Thymus (tissue), 11 donors: ENCODE measurements around the gene CD7. TPM values are rescaled to one million over a fixed set of nuclear protein-coding genes. Genes with fewer than 3 reads are reported as not detected.

Experiments
- DNase-seq, 9 donors: peaks; one replicate each; pipeline ENCODE4 v3.0.0-alpha.2; 2013; ENCODE audit warnings: low spot score in 9 of 9, low read depth in 6 of 9, missing footprints in 1 of 9
- H3K27ac ChIP-seq, 2 donors: one replicate each; pipeline ENCODE4 v1.5.1; 2013; ENCODE audit warnings: control low read depth in 1 of 2, low read depth in 1 of 2, low read length in 1 of 2, mild to moderate bottlenecking in 1 of 2, moderate library complexity in 1 of 2
- H3K27me3 ChIP-seq, 2 donors: one replicate each; pipeline ENCODE4 v1.5.1; 2013; ENCODE audit warnings: low read length in 1 of 2; ENCODE audit not compliant: control insufficient read depth in 2 of 2, insufficient read depth in 1 of 2
- H3K36me3 ChIP-seq, 2 donors: one replicate each; pipeline ENCODE4 v1.5.1; 2013; ENCODE audit warnings: low read length in 1 of 2, mild to moderate bottlenecking in 1 of 2, moderate library complexity in 1 of 2; ENCODE audit not compliant: control insufficient read depth in 2 of 2, insufficient read depth in 2 of 2
- H3K4me1 ChIP-seq, 2 donors: one replicate each; pipeline ENCODE4 v1.5.1; 2013; ENCODE audit warnings: low read length in 2 of 2; ENCODE audit not compliant: control insufficient read depth in 2 of 2, insufficient read depth in 2 of 2
- H3K4me3 ChIP-seq, 2 donors: one replicate each; pipeline ENCODE4 v1.5.1; 2013; ENCODE audit warnings: low read length in 2 of 2, control low read depth in 1 of 2, mild to moderate bottlenecking in 1 of 2
- H3K9me3 ChIP-seq, 2 donors: one replicate each; pipeline ENCODE4 v1.5.1; 2013; ENCODE audit warnings: low read length in 1 of 2, mild to moderate bottlenecking in 1 of 2; ENCODE audit not compliant: control insufficient read depth in 2 of 2, insufficient read depth in 1 of 2
- WGBS: extraction: QIAGEN DNeasy Blood & Tissue Kit; methylation state at CpG from one replicate; pipeline ENCODE4 v1.1.7; 2013; 5-methylcytosine and 5-hydroxymethylcytosine counted together
- polyA plus RNA-seq: library from polyadenylated mRNA; stranded (reverse); fragments of 200-250 nt; gene quantifications from one replicate; pipeline ENCODE4 v1.2.3, GENCODE V29; 2013
- total RNA-seq: library from RNA; stranded (reverse); fragments of 120-200 nt; gene quantifications from one replicate; pipeline ENCODE4 v1.2.4, GENCODE V29; 2013
- donor health status: healthy.

The CD7 gene
- total and polyA plus RNA-seq, 2 donors = 67.9 to 153 TPM

DNA sequence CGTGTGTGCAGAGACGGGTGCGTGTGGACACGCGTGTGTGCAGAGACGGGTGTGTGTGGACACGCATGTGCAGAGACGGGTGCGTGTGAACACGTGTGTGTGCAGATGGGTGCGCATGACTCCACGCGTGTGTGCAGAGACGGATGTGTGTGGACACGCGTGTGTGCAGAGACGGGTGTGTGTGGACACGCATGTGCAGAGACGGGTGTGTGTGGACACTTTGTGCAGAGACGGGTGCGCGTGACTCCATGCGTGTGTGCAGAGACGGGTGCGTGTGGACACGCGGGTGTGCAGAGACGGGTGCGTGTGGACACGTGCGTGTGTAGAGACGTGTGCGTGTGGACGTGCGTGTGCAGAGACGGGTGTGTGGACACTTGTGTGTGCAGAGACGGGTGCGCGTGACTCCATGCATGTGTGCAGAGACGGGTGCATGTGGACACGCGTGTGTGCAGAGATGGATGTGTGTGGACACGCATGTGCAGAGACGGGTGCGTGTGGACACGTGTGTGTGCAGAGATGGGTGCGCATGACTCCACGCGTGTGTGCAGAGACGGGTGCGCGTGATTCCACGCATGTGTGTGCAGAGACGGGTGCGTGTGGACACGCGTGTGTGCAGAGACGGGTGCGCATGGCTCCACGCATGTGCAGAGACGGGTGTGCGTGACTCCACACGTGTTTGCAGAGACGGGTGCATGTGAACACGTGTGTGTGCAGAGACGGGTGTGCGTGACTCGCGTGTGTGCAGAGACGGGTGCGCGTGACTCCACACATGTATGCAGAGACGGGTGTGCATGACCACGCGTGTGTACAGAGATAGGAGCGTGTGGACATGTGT lies 1.6 kb upstream of the CD7 start:
- 97% methylated on average over 76 of the region's 76 CpGs for WGBS
- Histone ChIP-seq H3K27ac (no peak overlapping the region), H3K36me3 (peaks cover 12% of the 10 kb centered on the region in 2 donors), H3K9me3 (peaks cover 0 to 16% of the 10 kb centered on the region in 2 donors), H3K4me1 (peaks cover 18 to 52% of the 10 kb centered on the region in 2 donors), H3K27me3 (peaks cover 0 to 29% of the 10 kb centered on the region in 2 donors), H3K4me3 (no peak overlapping the region)
- DNase-seq = no peak

DNA sequence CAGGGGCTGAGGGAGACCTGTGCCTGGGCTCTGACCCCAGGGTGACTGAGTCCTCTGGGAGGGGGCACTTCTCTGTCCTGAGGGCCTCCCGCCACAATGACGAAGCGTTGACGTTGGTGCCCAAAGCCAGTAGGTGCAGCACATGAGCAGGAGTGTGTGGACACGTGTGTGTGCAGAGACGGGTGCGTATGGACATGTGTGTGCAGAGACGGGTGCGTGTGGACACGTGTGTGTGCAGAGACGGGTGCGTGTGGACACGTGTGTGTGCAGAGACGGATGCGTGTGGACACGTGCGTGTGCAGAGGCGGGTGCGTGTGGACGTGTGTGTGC lies 726 bp upstream of the CD7 start:
- H3K36me3 ChIP-seq = peaks cover 14 to 15% of the 10 kb centered on the region in 2 donors

DNA sequence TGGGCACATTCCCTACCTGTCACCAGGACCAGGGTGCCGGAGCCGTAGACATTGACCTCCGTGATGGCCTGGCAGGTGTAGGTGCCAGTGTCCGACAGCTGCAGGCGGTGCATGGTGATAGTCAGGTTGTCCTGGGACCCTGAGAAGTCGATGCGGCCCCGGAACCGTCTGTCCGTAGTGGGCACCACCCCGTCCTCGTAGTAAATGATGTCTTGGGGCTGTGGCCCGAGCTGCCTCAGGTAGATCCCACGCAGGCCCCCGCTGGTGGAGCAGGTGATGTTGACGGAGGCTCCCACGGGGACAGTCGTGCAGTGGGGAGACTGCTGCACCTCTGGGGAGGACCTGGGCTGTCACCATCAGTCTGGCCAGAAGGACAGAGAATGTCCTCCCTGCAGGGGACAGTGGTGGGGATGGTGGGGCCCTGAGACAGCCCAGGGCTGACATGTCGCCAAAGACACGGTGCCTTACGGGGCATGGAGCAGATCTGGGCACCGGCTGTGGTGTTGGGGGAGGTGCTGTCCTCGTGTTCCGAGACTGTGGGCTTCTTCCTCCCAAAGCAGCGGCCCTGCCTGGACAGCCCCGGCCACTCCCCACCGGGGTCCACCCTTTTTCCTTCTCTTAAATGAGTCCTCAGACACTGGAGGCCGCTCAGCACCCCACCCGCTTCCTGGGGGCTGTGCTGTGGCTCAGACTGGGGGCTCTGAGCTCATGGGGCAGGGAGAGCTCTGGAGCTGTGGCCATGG lies 586 bp downstream of the CD7 start:
- H3K9me3 ChIP-seq = peaks cover 0 to 16% of the 10 kb centered on the region in 2 donors
- peaks cover 0 to 24% of the 10 kb centered on the region in 2 donors for H3K27me3 ChIP-seq
- peaks cover 18 to 50% of the 10 kb centered on the region in 2 donors for H3K4me1 ChIP-seq
- DNase-seq = no peak
- peaks cover 14 to 15% of the 10 kb centered on the region in 2 donors for H3K36me3 ChIP-seq
- peak overlapping the region; percentile 86 to 93 for H3K27ac ChIP-seq
- peak overlapping the region; percentile 65 to 83 for H3K4me3 ChIP-seq
- WGBS = 38% methylated on average over 29 of the region's 29 CpGs

More for the DNA sequence above, 726 bp upstream of the CD7 start:
- DNase-seq = no peak
- Histone ChIP-seq H3K9me3 (peaks cover 0 to 16% of the 10 kb centered on the region in 2 donors), H3K27ac (no peak overlapping the region), H3K4me1 (peaks cover 18 to 54% of the 10 kb centered on the region in 2 donors), H3K4me3 (no peak overlapping the region), H3K27me3 (peaks cover 0 to 29% of the 10 kb centered on the region in 2 donors)
- WGBS = 97% methylated on average over 20 of the region's 20 CpGs

DNA sequence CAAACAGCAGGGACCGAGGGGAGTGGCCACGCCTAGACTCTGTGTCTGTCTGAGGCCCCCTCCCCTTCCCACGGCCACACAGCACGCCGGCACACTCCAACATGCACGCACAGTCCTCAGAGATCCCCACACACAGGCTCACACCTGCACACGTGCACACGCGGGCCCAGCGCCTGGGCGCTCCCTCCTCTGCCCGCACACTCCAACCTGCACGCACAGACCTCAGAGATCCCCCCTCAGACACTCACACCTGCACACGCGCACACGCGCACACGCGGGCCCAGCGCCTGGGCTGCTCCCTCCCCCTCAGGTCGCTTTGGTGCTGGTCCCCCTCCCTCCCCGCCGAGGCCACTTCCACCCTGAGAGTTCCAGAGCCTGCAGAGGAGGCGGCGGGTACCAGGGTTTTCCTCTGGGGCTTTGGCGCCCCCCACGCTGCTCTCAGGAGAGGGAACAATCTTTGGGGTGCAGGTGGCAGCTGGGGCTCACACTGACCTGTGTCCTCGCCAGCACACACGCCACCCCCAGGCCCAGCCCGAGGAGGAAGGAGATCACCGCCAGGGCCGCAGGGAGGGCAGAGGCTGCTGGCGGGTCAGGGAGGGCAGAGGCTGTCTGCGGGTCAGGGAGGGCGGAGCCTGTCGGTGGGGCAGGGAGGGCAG lies 1.6 kb downstream of the CD7 start:
- DNase-seq = peak in 4 of 9 donors; percentile 72 to 88 (median 75)
- WGBS = 3% methylated on average over 36 of the region's 36 CpGs
- Histone ChIP-seq H3K36me3 (peaks cover 14 to 15% of the 10 kb centered on the region in 2 donors), H3K27ac (peak overlapping the region; percentile 30 to 71), H3K4me1 (peaks cover 18 to 46% of the 10 kb centered on the region in 2 donors), H3K4me3 (peak overlapping the region; percentile 65 to 83), H3K9me3 (peaks cover 0 to 16% of the 10 kb centered on the region in 2 donors), H3K27me3 (peaks cover 0 to 20% of the 10 kb centered on the region in 2 donors)

DNA sequence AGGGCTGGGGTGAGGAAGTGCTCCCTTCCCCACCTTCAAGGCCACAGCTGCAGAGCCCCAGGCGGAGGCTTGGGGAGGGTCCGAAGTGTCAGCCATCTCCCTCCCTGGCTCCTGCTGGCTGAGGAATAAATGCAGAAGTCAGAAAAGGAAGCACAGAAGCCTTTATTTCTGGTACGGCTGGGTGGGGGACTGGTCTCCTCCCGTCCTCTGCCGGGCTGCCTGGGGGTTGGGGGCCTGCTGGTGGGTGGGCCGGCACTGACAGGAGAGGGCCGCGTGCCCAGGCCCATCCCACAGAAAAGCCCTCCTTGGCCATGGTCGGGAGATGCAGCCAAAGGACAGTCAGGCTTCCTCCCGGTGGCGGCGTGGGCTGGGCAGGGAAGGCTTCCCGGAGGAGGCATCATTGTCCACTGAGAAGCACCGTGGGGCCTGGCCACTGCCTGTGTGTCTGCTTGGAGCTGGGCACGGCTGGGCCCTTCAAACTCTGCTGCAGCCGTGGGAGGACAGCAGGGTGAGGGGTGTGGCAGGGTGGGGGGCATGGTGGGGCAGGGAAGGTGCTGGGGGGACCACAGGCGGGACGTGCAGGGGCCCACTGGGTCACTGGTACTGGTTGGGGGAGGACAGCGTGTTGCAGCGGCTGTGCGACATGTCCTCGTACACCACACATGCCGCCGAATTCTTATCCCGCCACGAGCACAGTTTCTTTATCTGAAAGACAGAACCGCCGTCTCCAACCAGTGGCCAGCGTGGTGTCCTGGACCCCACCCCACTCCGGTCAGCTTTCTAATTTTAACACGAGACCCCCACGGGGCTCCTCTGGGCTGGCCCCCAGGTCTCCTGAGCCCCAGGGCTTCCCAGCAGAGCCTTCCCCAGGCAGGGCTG lies 2.4 kb downstream of the CD7 start:
- peak overlapping the region; percentile 65 to 83 for H3K4me3 ChIP-seq
- H3K9me3 ChIP-seq = peaks cover 0 to 16% of the 10 kb centered on the region in 2 donors
- DNase-seq = no peak
- 39% methylated on average over 32 of the region's 32 CpGs for WGBS
- H3K27me3 ChIP-seq = peaks cover 0 to 17% of the 10 kb centered on the region in 2 donors
- H3K27ac ChIP-seq = peak overlapping the region; percentile 30 to 71
- H3K36me3 ChIP-seq = peaks cover 14 to 15% of the 10 kb centered on the region in 2 donors
- peaks cover 18 to 42% of the 10 kb centered on the region in 2 donors for H3K4me1 ChIP-seq

DNA sequence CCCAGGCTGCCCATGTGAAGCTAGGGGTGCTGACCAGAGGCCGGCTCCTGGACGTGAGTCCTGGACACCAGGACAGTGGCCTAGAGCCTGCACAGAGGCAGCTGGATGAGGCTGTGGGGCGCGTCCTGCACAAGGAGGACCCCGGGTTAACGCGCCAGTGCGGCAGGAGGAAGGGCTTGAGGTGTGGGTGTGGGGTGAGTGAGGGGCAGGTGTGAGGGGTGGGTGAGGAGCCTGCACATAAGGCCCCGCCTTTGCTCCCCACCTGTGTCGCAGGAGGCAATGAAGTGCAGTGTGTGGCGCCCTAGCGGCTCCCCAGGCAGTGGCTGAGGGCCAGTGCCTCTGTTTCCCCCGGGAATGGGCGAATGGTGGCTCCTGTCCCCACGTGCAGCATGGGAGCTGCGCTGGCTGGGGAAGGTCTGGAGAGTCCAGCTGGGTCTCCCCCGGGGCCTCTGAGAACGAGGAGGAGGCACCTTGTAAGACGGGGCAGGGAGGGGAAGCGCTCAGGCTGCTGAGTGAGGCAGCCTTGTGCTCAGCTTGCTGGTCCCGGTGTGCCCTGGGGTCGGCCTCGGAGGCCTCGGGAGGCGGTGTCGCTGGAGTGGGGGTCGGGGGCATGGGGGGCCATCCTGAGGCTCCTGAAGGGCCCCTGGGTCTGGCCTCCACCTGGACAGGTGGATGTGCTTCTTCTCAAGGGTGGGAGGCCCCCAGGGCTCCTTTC lies 3.2 kb downstream of the CD7 start:
- H3K36me3 ChIP-seq = peaks cover 14 to 15% of the 10 kb centered on the region in 2 donors
- no peak for DNase-seq
- H3K9me3 ChIP-seq = peaks cover 0 to 8% of the 10 kb centered on the region in 2 donors
- peaks cover 0 to 16% of the 10 kb centered on the region in 2 donors for H3K27me3 ChIP-seq
- WGBS = 76% methylated on average over 27 of the region's 27 CpGs
- peaks cover 18 to 42% of the 10 kb centered on the region in 2 donors for H3K4me1 ChIP-seq
- H3K27ac ChIP-seq = peak overlapping the region in 1 of 2 donors; percentile 1
- H3K4me3 ChIP-seq = no peak overlapping the region

DNA sequence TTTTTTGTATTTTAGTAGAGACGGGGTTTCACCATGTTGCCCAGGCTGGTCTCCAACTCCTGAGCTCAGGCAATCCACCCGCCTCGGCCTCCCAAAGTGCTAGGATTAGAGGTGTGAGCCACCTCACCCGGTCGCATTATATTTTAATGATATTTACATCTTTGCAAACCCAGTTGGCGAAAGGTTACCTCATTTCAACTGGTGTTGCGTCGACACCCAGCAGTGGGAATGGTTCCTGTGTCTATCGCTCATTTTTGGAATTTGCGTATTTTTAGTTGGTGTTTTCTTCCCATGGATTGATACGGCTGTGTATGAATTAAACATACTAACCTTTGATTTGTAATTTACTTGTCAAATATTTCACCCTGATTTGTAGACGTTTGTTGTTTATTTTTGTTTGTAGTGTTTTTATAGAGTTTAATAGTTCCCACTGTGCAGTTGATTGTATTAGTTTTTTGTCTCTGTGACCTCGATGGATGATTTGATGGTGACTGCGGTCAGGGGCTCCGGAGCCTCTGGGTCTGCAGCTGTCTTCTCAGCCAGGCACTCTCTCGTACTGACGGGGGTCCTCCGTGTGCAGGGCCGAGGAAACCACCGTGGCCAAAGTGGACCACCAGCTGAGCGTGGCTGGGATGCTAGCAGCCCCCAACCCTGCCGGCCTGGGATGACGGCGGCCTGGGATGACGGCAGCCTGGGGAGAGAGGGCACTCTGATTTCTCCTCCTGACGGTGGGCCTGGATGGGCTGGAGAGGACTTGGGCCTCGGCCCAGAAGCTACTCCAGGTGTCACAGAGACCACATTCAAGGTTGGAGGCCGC lies 4.0 kb downstream of the CD7 start:
- peaks cover 0 to under 1% of the 10 kb centered on the region in 2 donors for H3K9me3 ChIP-seq
- DNase-seq = no peak
- peaks cover 0 to 16% of the 10 kb centered on the region in 2 donors for H3K27me3 ChIP-seq
- WGBS = 97% methylated on average over 28 of the region's 28 CpGs
- H3K27ac ChIP-seq = peak overlapping the region in 1 of 2 donors; percentile 1
- no peak overlapping the region for H3K4me3 ChIP-seq
- H3K4me1 ChIP-seq = peaks cover 18 to 45% of the 10 kb centered on the region in 2 donors
- H3K36me3 ChIP-seq = peaks cover 14 to 15% of the 10 kb centered on the region in 2 donors
